ENCODE measurements around the gene SLC20A1. TPM values are rescaled to one million over a fixed set of nuclear protein-coding genes. Genes with fewer than 3 reads are reported as not detected.

The SLC20A1 gene
- total RNA-seq, 1 donor from 2014 or later: 59.4 TPM

- Histone ChIP-seq H3K9me3 (no peaks in the 10 kb centered on the region), H3K36me3 (no peaks in the 10 kb centered on the region), H3K4me3 (no peak overlapping the region), H3K27me3 (no peaks in the 10 kb centered on the region), H3K4me1 (peaks cover 15% of the 10 kb centered on the region), H3K27ac (no peak overlapping the region)
- intact Hi-C loops (cut with DNase I): no loop called here
- ATAC-seq (no peak), DNase-seq (no peak)
- TF ChIP-seq CTCF (IDR thresholded peaks at IDR 0.05): no peak
Observed at GRCh38 chr2:112710956-112711750, 65.4 kb downstream of the SLC20A1 start.

DNA sequence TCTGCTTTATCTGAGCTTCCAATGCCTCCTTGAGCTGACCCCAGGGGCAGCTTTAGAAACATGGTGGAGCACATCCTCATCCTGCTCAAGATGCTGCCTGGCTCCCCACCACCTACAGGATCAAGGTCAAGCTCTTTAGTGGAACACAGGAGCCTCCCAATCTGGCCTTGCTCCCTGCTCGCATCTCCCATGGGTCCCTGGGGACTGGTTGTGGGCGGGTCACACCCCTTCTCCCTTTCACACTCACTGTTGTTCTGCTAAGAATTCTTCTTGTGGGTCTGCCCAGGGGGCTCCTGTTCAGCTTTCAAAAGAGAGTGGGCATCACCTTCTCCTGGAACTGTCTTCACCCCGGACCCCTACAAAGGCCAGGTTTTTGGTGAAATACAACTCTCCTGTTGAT lies 66.7 kb downstream of the SLC20A1 start:
- no peak overlapping the region for H3K27ac ChIP-seq
- ATAC-seq: no peak
- intact Hi-C loops (cut with DNase I): no loop called here
- TF ChIP-seq CTCF (IDR thresholded peaks at IDR 0.05): no peak
- H3K9me3 ChIP-seq: no peaks in the 10 kb centered on the region
- H3K4me3 ChIP-seq: no peak overlapping the region
- no peaks in the 10 kb centered on the region for H3K27me3 ChIP-seq
- no peaks in the 10 kb centered on the region for H3K36me3 ChIP-seq
- no peak for DNase-seq
- H3K4me1 ChIP-seq: peaks cover 6% of the 10 kb centered on the region

GRCh38 chr2:112712903-112713584 lies 67.3 kb downstream of the SLC20A1 start:
- Histone ChIP-seq H3K9me3 (no peaks in the 10 kb centered on the region), H3K36me3 (no peaks in the 10 kb centered on the region), H3K27me3 (no peaks in the 10 kb centered on the region), H3K4me3 (no peak overlapping the region), H3K27ac (no peak overlapping the region), H3K4me1 (peaks cover under 1% of the 10 kb centered on the region)
- ATAC-seq (peak; percentile 51), DNase-seq (no peak)
- TF ChIP-seq CTCF (IDR thresholded peaks at IDR 0.05): no peak
- intact Hi-C loops (cut with DNase I): no loop called here

Other genes with a start within 250 kb of the SLC20A1 start
- 20.0 TPM for gene RGPD8, start 212.3 kb upstream of the SLC20A1 start, total RNA-seq
- 45.4 TPM for gene TTL, start 163.8 kb upstream of the SLC20A1 start, total RNA-seq
- 22.1 TPM for gene POLR1B, start 103.5 kb upstream of the SLC20A1 start, total RNA-seq
- gene CHCHD5, start 61.3 kb upstream of the SLC20A1 start, total RNA-seq: 23.9 TPM
- not detected for gene NT5DC4, start 75.1 kb downstream of the SLC20A1 start, total RNA-seq
- gene CKAP2L, start 118.7 kb downstream of the SLC20A1 start, total RNA-seq: 0.46 TPM
- 1.9 TPM for gene IL1A, start 138.6 kb downstream of the SLC20A1 start, total RNA-seq
- gene IL1B, start 190.8 kb downstream of the SLC20A1 start, total RNA-seq: 11.5 TPM